Kidney epithelial cell (primary cell): ENCODE data around the gene SGCD. TPM values are rescaled to one million over a fixed set of nuclear protein-coding genes. Genes with fewer than 3 reads are reported as not detected.

Experiments
- DNase-seq: peaks from one replicate; pipeline ENCODE4 v3.0.0-alpha.2; 2010; ENCODE audit warnings: low read depth
- H3K27me3 ChIP-seq: 2 replicates; pipeline ENCODE4 v1.6.0; 2011; ENCODE audit warnings: low read length; ENCODE audit not compliant: control insufficient read depth, insufficient read depth
- H3K36me3 ChIP-seq: 2 replicates; pipeline ENCODE4 v1.5.1; 2011; ENCODE audit warnings: low read length; ENCODE audit not compliant: control insufficient read depth, insufficient read depth
- H3K4me3 ChIP-seq: 2 replicates; pipeline ENCODE4 v1.5.1; 2011; ENCODE audit warnings: low read depth, mild to moderate bottlenecking, control low read depth, low read length
- total RNA-seq: library from RNA; depleted of rRNA; stranded (reverse); fragments of >200 nt; gene quantifications from 2 replicates; pipeline ENCODE4 v1.2.3, GENCODE V29; 2015
- TF ChIP-seq, protein P1 (sequence below): IDR thresholded peaks from 2 replicates; pipeline ENCODE4 v1.5.1; 2011; ENCODE audit warnings: mild to moderate bottlenecking, moderate library complexity, low read length, control low read depth, inconsistent platforms; ENCODE audit not compliant: insufficient read depth, poor library complexity, severe bottlenecking

Gene SGCD
- total RNA-seq, 1 donor from 2014 or later = 0.29 TPM

DNA sequence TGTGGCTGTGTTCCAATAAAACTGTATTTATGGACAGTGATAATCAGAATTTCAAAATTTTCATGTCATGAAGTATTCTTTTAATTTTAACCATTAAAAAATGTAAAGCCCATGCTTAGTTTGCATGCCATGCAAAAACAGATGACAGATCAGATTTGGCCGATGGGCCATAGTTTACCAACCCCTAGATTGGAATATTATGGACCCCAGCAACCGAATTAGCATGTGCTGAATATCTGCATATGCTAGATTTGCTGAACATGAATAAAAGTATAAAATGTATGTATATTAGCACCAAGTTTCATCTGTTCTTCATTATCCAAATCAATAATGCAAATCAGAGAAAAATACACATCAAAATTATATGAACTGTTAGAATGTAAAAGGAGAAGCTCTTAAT lies 364.6 kb downstream of the SGCD start:
- Histone ChIP-seq H3K4me3 (no peak overlapping the region), H3K36me3 (no peaks in the 10 kb centered on the region), H3K27me3 (no peaks in the 10 kb centered on the region)
- no peak for DNase-seq
- TF ChIP-seq, protein P1, sequence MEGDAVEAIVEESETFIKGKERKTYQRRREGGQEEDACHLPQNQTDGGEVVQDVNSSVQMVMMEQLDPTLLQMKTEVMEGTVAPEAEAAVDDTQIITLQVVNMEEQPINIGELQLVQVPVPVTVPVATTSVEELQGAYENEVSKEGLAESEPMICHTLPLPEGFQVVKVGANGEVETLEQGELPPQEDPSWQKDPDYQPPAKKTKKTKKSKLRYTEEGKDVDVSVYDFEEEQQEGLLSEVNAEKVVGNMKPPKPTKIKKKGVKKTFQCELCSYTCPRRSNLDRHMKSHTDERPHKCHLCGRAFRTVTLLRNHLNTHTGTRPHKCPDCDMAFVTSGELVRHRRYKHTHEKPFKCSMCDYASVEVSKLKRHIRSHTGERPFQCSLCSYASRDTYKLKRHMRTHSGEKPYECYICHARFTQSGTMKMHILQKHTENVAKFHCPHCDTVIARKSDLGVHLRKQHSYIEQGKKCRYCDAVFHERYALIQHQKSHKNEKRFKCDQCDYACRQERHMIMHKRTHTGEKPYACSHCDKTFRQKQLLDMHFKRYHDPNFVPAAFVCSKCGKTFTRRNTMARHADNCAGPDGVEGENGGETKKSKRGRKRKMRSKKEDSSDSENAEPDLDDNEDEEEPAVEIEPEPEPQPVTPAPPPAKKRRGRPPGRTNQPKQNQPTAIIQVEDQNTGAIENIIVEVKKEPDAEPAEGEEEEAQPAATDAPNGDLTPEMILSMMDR = no peak

DNA sequence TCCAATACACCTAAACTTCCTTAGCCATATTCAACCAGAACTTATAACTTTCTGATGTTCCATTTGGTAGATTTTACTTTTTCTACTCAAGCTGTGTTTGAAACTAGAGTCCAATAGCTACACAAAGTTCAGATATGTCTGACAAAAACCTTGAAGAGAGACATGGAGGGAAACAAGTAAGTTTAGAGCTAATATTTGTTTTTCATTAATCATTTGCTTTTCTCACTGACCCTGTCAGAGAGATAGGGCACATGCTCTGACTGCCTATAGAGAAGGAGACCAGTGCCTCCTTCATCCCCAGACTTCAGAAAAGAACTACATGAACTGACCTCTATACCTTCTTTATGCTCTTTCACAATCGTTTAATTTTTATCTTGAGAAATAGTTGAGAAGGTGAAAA lies 366.1 kb downstream of the SGCD start:
- H3K36me3 ChIP-seq = no peaks in the 10 kb centered on the region
- no peak overlapping the region for H3K4me3 ChIP-seq
- no peaks in the 10 kb centered on the region for H3K27me3 ChIP-seq
- no peak for DNase-seq
- TF ChIP-seq, protein P1 = no peak

- TF ChIP-seq, protein P1 = no peak
- DNase-seq = no peak
- H3K36me3 ChIP-seq = no peaks in the 10 kb centered on the region
- H3K27me3 ChIP-seq = no peaks in the 10 kb centered on the region
- no peak overlapping the region for H3K4me3 ChIP-seq
Observed at GRCh38 chr5:156694598-156694997, 367.6 kb downstream of the SGCD start.

DNA sequence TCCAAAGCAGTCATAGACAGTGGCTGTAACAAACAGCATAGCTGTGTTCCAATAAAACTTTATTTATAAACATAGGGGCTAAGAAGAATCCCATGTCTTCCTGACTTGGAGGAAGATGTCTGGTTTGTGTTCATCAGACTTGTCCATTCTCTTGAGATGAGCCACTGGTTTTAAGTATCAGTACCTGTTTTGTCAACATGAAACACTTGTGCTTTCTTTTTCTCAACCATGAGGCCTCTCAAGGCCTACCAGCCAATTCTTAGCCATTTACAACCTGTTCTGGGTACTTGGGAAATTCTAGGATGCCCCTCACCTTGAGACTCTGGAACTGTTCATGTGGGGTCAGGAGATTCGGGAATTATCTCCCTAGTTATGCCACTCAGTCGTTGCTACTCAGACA lies 368.8 kb downstream of the SGCD start:
- Histone ChIP-seq H3K27me3 (no peaks in the 10 kb centered on the region), H3K36me3 (no peaks in the 10 kb centered on the region), H3K4me3 (no peak overlapping the region)
- no peak for DNase-seq
- TF ChIP-seq, protein P1 = no peak

GRCh38 chr5:156698323-156698722 lies 371.4 kb downstream of the SGCD start:
- H3K36me3 ChIP-seq = no peaks in the 10 kb centered on the region
- no peak overlapping the region for H3K4me3 ChIP-seq
- TF ChIP-seq, protein P1 = no peak
- DNase-seq = no peak
- no peaks in the 10 kb centered on the region for H3K27me3 ChIP-seq

- no peak overlapping the region for H3K4me3 ChIP-seq
- H3K27me3 ChIP-seq = no peaks in the 10 kb centered on the region
- no peaks in the 10 kb centered on the region for H3K36me3 ChIP-seq
- DNase-seq = no peak
- TF ChIP-seq, protein P1 = no peak
Observed at GRCh38 chr5:156699147-156699546, 372.2 kb downstream of the SGCD start.
